HepG2 (cell line): Measurements from ENCODE around the gene C1R. TPM values are rescaled to one million over a fixed set of nuclear protein-coding genes. Genes with fewer than 3 reads are reported as not detected.

ENCODE experiments used
- ATAD3A ChIP-seq: sonication (generic); formaldehyde crosslinking; IDR thresholded peaks from 2 replicates; pipeline ENCODE4 v1.4.0; 2020; ENCODE audit warnings: missing genetic modification reagents
- HIC2 ChIP-seq: sonication (generic); formaldehyde crosslinking; IDR thresholded peaks from 2 replicates; pipeline ENCODE4 v1.9.0; 2022; ENCODE audit warnings: low read depth, missing genetic modification reagents
- SCMH1 ChIP-seq: sonication (generic); formaldehyde crosslinking; IDR thresholded peaks from 2 replicates; pipeline ENCODE4 v1.9.0; 2021; ENCODE audit warnings: missing genetic modification reagents, mild to moderate bottlenecking, borderline replicate concordance
- SKIL ChIP-seq: sonication (generic); formaldehyde crosslinking; IDR thresholded peaks from 2 replicates; pipeline ENCODE4 v1.8.0; 2022; ENCODE audit warnings: missing genetic modification reagents, mild to moderate bottlenecking, moderate library complexity, borderline replicate concordance
- ZBTB46 ChIP-seq: sonication (generic); formaldehyde crosslinking; IDR thresholded peaks from 2 replicates; pipeline ENCODE4 v1.4.0; 2020; ENCODE audit warnings: mild to moderate bottlenecking, missing genetic modification reagents, borderline replicate concordance
- ZNF3 ChIP-seq: IDR thresholded peaks from 2 replicates; pipeline ENCODE4 v1.7.0; 2017; ENCODE audit warnings: inconsistent platforms
- ZNF367 ChIP-seq: sonication (generic); formaldehyde crosslinking; IDR thresholded peaks from 2 replicates; pipeline ENCODE4 v1.4.0; 2020; ENCODE audit warnings: missing genetic modification reagents, borderline replicate concordance
- polyA plus RNA-seq, 8 experiments: library from polyadenylated mRNA; depleted of rRNA in 3 of 8; stranded (reverse) in 7 of 8; unstranded in 1 of 8; fragments of >200 nt; fragmentation: Illumina TruSeq in 4 of 8; extraction: Trizol in 4 of 8; gene quantifications; 2 replicates each; pipeline versions ENCODE4 v1.2.1 to v1.2.3, GENCODE V29; 2011 to 2016; ENCODE audit warnings: low read depth in 4 of 8, missing spikeins in 1 of 8, mixed read lengths in 1 of 8; ENCODE audit not compliant: insufficient read depth in 1 of 8
- total RNA-seq, 5 experiments: library from RNA; depleted of rRNA; stranded (reverse); fragments of >200 nt; fragmentation: Illumina TruSeq; extraction: Trizol; gene quantifications; 2 replicates each; pipeline ENCODE4 v1.2.3, GENCODE V29; 2016; ENCODE audit warnings: low read depth in 1 of 5

C1R gene
- total and polyA plus RNA-seq, 2 of the 13 experiments (the other 11 are each of a cell fraction or from before 2014, with no cell fraction given): 3.5 to 6.5 TPM

DNA sequence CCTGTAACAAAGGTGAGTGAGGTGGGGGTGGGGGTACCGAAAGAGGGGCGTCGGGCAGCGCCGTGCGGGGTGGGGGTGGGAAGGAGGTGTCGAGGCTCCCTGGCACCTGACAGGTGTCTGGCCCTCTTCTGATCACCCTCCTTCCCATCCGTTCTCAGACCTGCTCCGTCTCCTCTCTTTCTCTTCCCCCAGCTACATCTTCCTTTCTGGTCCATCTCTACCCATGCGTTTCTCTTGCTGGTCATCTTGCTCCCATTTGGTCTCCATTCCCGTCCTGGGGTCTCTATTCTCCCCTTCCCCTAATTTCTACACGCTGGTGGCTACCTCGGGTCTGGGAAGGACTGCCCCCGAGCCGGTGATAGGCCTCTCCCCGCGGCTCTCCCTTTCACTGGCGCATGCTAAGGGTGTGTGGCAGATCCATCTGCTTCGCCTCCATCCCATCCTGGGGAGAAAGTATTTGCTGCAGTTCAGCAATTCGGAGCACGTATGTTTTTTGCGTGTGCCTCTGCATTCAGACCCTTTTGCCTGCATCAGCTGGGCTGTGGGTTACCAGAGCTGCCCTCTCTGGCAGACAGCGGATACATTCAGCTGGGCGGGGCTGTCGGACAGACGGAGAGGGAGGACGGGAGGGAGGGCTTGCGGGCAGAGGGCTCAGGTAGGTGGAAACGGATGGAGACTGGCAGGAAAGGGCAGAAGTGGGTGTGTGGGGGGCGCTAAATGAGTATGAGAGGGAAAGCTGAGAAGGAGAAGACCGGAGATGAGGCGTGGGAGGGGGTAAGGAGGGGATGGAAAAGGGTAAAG lies 38.7 kb upstream of the C1R start (continued):
- TF ChIP-seq HIC2 (no peak), ZNF367 (CRISPR knock-in tag) (no peak), ATAD3A (CRISPR knock-in tag) (no peak), ZNF3 (CRISPR knock-in tag) (no peak), SCMH1 (CRISPR knock-in tag) (no peak), SKIL (CRISPR knock-in tag) (0 out of 2 replicates have a peak, but pooled peaks have one; percentile 49), ZBTB46 (CRISPR knock-in tag) (no peak)
